NK-92 (cell line): ENCODE measurements around the gene TBC1D9B.

Experiments used
- DNase-seq: peaks from one replicate; lab custom pipeline; 2025; ENCODE audit not compliant: unreplicated experiment; lab: John Stamatoyannopoulos, UW

Gene TBC1D9B

GRCh38 chr5:179870952-179871351 lies 36.7 kb downstream of the TBC1D9B start:
- DNase-seq: no peak

GRCh38 chr5:179870403-179870903 lies 37.2 kb downstream of the TBC1D9B start:
- no peak for DNase-seq

- DNase-seq: no peak
Measured at GRCh38 chr5:179869641-179870402, 37.9 kb downstream of the TBC1D9B start.

GRCh38 chr5:179869101-179869500 lies 38.6 kb downstream of the TBC1D9B start:
- no peak for DNase-seq

GRCh38 chr5:179868541-179868940 lies 39.2 kb downstream of the TBC1D9B start:
- no peak for DNase-seq

- no peak for DNase-seq
Measured at GRCh38 chr5:179867476-179867875, 40.2 kb downstream of the TBC1D9B start.

GRCh38 chr5:179867079-179867465 lies 40.6 kb downstream of the TBC1D9B start:
- no peak for DNase-seq

- no peak for DNase-seq
Measured at GRCh38 chr5:179866241-179867078, 41.2 kb downstream of the TBC1D9B start.

- DNase-seq: no peak
Measured at GRCh38 chr5:179865491-179866240, 42.0 kb downstream of the TBC1D9B start.

- no peak for DNase-seq
Measured at GRCh38 chr5:179864686-179865085, 43.0 kb downstream of the TBC1D9B start.

- DNase-seq: no peak
Measured at GRCh38 chr5:179863449-179864085, 44.1 kb downstream of the TBC1D9B start.

- no peak for DNase-seq
Measured at GRCh38 chr5:179862891-179863290, 44.8 kb downstream of the TBC1D9B start.

- DNase-seq: no peak
Measured at GRCh38 chr5:179862296-179862695, 45.4 kb downstream of the TBC1D9B start.

GRCh38 chr5:179860301-179860700 lies 47.4 kb downstream of the TBC1D9B start:
- DNase-seq: no peak

GRCh38 chr5:179858586-179859427 lies 48.9 kb downstream of the TBC1D9B start, which contains the start of gene MRNIP:
TSS of gene MRNIP (minus strand) at chr5:179858817. CDS start at chr5:179858796, 21 bp downstream.
- no peak for DNase-seq

- no peak for DNase-seq
Measured at GRCh38 chr5:179858241-179858585, 49.5 kb downstream of the TBC1D9B start.

- no peak for DNase-seq
Measured at GRCh38 chr5:179854356-179854755, 53.3 kb downstream of the TBC1D9B start.

- DNase-seq: no peak
Measured at GRCh38 chr5:179852993-179853547, 54.6 kb downstream of the TBC1D9B start.

- DNase-seq: no peak
Measured at GRCh38 chr5:179841621-179842020, 66.1 kb downstream of the TBC1D9B start.

GRCh38 chr5:179840766-179841165 lies 66.9 kb downstream of the TBC1D9B start:
- no peak for DNase-seq
